Cardiac fibroblast (primary cell): Measurements from ENCODE around the gene LACC1.
A peak's percentile ranks its signal among the peaks of the same experiment; 100 is the strongest.

Source experiments
- DNase-seq, 2 donors: peaks; one replicate each; pipeline versions ENCODE4 v3.0.0 to v3.0.0-alpha.2; 2010; ENCODE audit warnings: low read depth in 2 of 2
- H3K4me3 ChIP-seq, 2 donors: replicated peaks in 1 of 2; 1 replicate in 1 of 2; 2 replicates in 1 of 2; pipeline ENCODE4 v1.5.1; 2011; ENCODE audit warnings: low read depth in 2 of 2, low read length in 2 of 2, mild to moderate bottlenecking in 2 of 2, moderate library complexity in 1 of 2
- TF ChIP-seq, protein P1 (sequence below): IDR thresholded peaks from one replicate; pipeline ENCODE4 v1.5.1; 2011; ENCODE audit warnings: low read depth, mild to moderate bottlenecking, low read length, inconsistent platforms

Gene LACC1

DNA sequence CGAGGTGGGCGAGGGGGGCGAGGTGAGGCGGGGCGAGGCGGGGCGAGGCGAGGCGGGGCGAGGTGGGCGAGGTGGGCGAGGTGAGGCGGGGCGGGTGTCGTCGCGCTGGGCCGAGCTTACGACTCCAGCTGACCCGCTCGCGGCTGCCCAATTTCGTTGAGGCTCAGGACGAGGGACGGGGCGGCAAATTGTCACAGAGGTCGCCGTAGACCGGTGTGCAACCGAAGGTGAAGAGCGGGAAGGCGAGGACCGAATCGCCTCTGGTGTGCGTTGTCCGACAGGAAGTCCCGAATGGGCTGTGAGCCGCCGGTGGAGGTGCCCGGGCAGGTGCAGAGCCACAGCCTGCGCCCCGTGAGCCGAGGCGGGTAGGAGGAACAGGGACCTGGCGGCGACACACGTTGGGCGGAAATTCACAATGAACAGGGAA is at the start of gene LACC1:
TSS of gene LACC1 (plus strand) at position 150 of the 427 bp plus-strand sequence. CDS start 1,082 bp downstream, outside the sequence.
- peak within 1 kb of the TSS; percentile 61 to 84 for H3K4me3 ChIP-seq
- TF ChIP-seq, protein P1, sequence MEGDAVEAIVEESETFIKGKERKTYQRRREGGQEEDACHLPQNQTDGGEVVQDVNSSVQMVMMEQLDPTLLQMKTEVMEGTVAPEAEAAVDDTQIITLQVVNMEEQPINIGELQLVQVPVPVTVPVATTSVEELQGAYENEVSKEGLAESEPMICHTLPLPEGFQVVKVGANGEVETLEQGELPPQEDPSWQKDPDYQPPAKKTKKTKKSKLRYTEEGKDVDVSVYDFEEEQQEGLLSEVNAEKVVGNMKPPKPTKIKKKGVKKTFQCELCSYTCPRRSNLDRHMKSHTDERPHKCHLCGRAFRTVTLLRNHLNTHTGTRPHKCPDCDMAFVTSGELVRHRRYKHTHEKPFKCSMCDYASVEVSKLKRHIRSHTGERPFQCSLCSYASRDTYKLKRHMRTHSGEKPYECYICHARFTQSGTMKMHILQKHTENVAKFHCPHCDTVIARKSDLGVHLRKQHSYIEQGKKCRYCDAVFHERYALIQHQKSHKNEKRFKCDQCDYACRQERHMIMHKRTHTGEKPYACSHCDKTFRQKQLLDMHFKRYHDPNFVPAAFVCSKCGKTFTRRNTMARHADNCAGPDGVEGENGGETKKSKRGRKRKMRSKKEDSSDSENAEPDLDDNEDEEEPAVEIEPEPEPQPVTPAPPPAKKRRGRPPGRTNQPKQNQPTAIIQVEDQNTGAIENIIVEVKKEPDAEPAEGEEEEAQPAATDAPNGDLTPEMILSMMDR: no peak
- DNase-seq: peak in 1 of 2 donors; percentile 16

DNA sequence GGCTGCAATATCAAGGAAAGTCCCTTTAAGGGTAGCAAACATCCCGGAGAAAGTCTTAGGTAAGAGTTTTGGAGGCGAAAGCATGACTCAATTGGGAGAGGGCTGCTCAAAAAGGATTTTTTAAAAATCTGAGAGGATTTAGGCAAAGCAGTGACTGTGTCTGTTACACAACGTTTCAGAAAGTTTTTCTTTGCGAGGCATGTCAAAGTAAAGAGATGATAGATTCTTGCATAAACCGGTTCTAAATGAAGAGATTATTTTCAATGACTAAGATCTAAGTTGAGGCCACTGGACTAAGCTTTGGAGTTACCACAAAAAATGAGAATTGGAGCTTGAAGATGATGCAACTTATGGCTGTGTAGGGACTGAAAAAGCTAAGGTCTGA is 49.2 kb upstream of the LACC1 start:
- DNase-seq: peak; percentile 89 to 96
- no peak overlapping the region for H3K4me3 ChIP-seq
- TF ChIP-seq, protein P1: no peak

DNA sequence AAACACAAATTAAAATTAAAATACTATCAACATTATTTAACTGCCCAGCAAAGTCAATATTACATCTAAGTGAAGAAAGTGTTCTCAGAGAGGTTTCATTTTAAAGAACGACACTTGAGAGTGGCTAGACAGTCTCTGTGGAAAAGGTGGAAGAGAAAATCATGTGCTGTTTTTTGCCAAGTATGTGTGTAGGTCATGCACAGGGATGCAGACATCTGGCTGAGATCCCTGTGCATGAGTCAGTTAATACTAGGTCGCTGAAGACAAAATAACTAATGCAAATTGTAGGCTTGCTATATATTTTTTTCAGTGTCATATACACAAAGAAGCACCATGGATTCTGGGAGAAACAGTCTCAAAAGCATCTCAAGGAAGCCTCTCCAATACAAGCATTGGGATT is 48.6 kb upstream of the LACC1 start:
- peak; percentile 68 to 86 for DNase-seq
- TF ChIP-seq, protein P1: no peak
- H3K4me3 ChIP-seq: no peak overlapping the region

DNA sequence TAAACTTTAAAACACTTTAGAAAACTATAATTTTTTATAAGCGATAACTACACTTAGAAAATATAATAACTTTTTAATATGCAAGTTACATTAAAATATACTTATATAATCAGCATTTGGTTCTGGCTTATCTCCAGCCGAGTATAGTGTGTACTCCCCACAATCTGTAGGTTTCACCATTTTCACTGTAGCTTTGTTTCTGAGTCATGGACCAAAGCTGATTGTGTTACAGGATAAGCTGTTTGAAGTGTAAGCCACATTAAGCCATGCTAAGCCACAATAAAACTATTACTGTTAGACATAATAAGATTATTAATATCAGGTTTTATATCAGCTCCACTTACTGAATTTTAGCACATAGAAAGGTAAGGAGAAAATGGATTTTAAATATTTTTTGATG is 44.0 kb upstream of the LACC1 start:
- H3K4me3 ChIP-seq: no peak overlapping the region
- peak; percentile 61 for DNase-seq
- TF ChIP-seq, protein P1: no peak

DNA sequence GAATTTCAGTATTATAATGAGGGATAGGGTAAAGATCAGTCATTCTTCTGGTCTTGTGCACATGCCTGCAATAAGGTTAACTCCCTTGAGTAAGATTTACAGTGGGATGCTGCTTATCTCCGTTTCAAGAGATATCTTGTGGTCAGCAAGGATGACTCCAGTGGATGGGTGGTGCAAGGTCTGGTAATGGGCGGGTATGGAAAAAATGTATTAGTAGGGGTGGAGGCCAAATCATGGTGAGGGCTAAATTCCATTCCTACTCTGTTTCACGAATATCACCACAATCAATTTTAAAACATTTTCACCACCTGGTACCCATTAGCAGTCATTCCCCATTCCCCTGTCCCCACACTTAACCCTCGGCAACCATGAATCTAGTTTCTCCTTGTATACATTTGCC is 40.8 kb upstream of the LACC1 start:
- no peak overlapping the region for H3K4me3 ChIP-seq
- DNase-seq: peak; percentile 27 to 48
- TF ChIP-seq, protein P1: no peak

DNA sequence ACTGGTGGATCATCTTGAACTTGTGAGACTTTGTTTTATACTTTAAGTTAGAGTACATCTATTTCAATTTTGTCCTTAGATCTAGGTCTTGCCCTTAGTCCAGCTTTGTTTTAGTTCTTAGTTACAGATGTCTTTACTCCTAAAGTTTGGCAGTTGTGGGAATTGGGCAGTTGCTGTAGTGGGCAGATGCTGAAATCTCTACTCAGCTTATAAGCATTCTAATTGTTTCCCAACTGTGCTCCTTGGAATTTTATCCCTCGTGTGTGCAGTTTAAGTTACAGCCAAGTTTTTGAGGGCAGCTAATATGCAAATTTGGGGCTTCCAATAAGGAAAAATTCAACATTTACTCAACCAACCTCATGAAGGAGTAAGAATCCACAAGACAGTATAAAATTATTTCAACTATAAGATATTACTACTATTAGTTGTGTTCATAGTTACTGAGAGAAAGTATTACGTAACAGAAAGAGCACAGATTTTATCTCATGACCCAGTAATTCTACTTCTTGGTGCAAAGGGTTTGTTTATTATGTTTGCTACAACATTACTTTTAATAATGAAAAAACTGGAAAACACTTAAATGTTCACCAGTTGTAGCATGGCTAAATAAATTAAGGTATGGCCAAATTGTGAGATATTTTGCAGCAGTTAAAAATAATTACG is 33.1 kb upstream of the LACC1 start:
- peak; percentile 75 to 90 for DNase-seq
- H3K4me3 ChIP-seq: no peak overlapping the region
- TF ChIP-seq, protein P1: no peak
